BLaER1 (cell line): ENCODE measurements around the gene POU4F3.
"Not testable (repeated sequence)": the region's sequence is repeated elsewhere in the genome, so short reads cannot be mapped to it uniquely, and the experiment has no call there.

ENCODE experiments used
- H3K27ac ChIP-seq: shearing (Covaris generic); formaldehyde crosslinking; 2 replicates; pipeline ENCODE4 v1.8.1; 2022
- H3K27me3 ChIP-seq: shearing (Covaris generic); formaldehyde crosslinking; 2 replicates; pipeline ENCODE4 v1.8.1; 2022
- H3K36me3 ChIP-seq: shearing (Covaris generic); formaldehyde crosslinking; 2 replicates; pipeline ENCODE4 v1.8.1; 2022
- H3K4me1 ChIP-seq: shearing (Covaris generic); formaldehyde crosslinking; 2 replicates; pipeline ENCODE4 v1.8.1; 2022
- H3K4me2 ChIP-seq: shearing (Covaris generic); formaldehyde crosslinking; 2 replicates; pipeline ENCODE4 v1.8.1; 2022
- H3K4me3 ChIP-seq: shearing (Covaris generic); formaldehyde crosslinking; 2 replicates; pipeline ENCODE4 v1.8.1; 2022
- H3K9ac ChIP-seq: shearing (Covaris generic); formaldehyde crosslinking; 2 replicates; pipeline ENCODE4 v1.8.1; 2022
- H3K9me3 ChIP-seq: shearing (Covaris generic); formaldehyde crosslinking; 2 replicates; pipeline ENCODE4 v1.8.1; 2022
- H4K20me1 ChIP-seq: shearing (Covaris generic); formaldehyde crosslinking; 2 replicates; pipeline ENCODE4 v1.8.1; 2022
- Cebpa-rat ChIP-seq: shearing (Covaris generic); IDR thresholded peaks from 2 replicates; pipeline ENCODE4 v1.8.1; 2022

Gene POU4F3, protein sequence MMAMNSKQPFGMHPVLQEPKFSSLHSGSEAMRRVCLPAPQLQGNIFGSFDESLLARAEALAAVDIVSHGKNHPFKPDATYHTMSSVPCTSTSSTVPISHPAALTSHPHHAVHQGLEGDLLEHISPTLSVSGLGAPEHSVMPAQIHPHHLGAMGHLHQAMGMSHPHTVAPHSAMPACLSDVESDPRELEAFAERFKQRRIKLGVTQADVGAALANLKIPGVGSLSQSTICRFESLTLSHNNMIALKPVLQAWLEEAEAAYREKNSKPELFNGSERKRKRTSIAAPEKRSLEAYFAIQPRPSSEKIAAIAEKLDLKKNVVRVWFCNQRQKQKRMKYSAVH

DNA sequence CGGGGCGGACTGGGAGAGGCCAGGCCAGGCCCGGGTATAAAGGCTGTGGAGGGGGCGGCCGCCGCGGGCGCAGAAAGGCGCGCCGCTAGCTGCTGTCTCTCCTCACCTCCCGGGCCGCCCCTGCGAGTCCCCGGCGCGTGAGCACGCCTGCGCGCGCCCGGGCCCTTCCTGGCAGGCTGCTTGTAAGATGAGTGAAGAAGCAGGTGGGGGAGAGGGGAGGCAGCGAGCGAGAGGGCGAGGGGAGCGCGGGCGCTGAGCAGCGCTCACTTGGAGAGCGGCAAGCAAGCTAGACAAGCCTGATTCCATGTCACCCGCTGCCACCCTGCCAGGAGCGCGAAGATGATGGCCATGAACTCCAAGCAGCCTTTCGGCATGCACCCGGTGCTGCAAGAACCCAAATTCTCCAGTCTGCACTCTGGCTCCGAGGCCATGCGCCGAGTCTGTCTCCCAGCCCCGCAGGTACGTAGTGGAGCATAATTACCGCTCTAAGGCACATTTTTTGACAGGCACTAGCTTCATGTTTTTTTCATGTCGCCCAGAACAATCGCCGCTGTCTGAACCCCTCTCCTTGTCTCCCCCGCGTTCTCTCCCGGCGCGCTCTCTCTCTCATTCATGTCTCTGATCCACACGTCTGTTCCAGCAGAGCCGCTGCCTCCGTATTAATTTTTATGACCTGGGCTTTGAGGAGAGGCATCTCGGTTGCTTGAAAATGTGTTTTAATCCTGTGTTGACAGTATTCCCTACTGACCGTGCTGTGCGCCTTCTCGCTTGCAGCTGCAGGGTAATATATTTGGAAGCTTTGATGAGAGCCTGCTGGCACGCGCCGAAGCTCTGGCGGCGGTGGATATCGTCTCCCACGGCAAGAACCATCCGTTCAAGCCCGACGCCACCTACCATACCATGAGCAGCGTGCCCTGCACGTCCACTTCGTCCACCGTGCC, at the start of gene POU4F3:
POU4F3 (plus strand) TSS at position 66 of the 941 bp plus-strand sequence; CDS start at position 340, 274 bp downstream.
- Histone ChIP-seq H4K20me1 (no peaks in the 10 kb centered on the region; the same call in 1 of the 2 replicates), H3K27ac (no peak within 1 kb of the TSS), H3K4me2 (no peak within 1 kb of the TSS), H3K36me3 (no peaks in the 10 kb centered on the region), H3K27me3 (peaks cover 76% of the 10 kb centered on the region), H3K9ac (no peak within 1 kb of the TSS), H3K4me1 (no peaks in the 10 kb centered on the region), H3K9me3 (peaks cover 34% of the 10 kb centered on the region), H3K4me3 (no peak within 1 kb of the TSS)
- TF ChIP-seq Cebpa-rat = no peak

DNA sequence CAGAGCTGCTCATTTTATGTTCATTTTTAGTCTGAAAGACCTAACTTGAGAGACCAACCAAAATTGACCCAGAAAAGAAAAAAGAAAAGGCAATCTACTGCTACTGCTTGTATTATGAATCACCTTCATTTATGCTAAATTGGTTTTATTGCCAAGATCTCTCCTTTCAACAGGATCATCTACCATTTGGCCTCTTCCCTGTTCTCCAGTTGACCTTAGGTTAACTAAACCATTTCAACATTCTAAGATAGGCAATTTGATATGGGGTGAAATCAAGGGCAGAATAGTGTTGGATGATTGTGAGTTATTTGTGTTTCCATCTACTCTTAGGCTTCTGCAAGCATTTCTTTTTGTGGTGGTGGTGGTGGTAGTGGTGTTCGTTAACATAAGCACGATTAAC, 48.3 kb upstream of the POU4F3 start:
- H3K4me2 ChIP-seq = no peak overlapping the region

DNA sequence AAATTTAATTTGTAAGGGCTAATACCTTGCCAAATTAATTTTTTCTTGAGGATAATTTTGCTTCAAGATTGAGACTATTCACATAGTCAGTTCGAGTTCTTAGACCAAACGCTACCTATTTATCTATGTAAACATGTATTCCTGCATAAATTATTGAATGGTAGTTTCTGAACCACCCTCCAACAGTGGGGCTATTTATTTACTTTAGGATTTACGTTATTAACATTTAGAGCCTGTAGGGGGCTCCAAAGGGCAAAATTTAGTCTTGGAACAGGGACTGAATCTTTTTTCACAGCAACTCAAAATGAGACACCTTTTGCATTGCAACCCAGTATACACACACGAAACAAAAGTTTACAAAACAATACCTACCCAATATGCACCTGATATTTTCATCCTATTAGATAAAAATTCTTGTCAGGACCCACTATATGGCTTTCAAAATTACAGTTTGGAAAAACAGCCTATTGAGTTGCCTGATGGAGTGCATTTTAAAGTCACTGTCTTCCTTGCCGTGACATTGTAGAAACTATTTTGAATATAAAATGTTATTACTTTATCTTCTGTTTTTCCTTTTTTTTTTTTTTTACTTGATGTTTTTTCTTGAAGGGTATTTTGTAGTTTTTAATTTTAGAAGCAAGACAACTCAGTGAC, 47.1 kb upstream of the POU4F3 start:
- no peaks in the 10 kb centered on the region for H3K9me3 ChIP-seq
- H3K36me3 ChIP-seq = peaks cover 6% of the 10 kb centered on the region; the same call in 1 of the 2 replicates
- no peak overlapping the region for H3K9ac ChIP-seq
- H3K4me1 ChIP-seq = peaks cover 6% of the 10 kb centered on the region; the same call in 1 of the 2 replicates
- H3K27ac ChIP-seq = no peak overlapping the region
- H3K27me3 ChIP-seq = no peaks in the 10 kb centered on the region
- no peaks in the 10 kb centered on the region for H4K20me1 ChIP-seq
- no peak overlapping the region for H3K4me3 ChIP-seq
- no peak overlapping the region for H3K4me2 ChIP-seq
- TF ChIP-seq Cebpa-rat = no peak

More for the DNA sequence above, 48.3 kb upstream of the POU4F3 start:
- no peak overlapping the region for H3K27ac ChIP-seq
- H3K27me3 ChIP-seq = no peaks in the 10 kb centered on the region
- H3K9me3 ChIP-seq = no peaks in the 10 kb centered on the region
- H3K36me3 ChIP-seq = peaks cover 14% of the 10 kb centered on the region; the same call in 1 of the 2 replicates
- H3K9ac ChIP-seq = no peak overlapping the region
- no peaks in the 10 kb centered on the region for H4K20me1 ChIP-seq
- H3K4me1 ChIP-seq = peaks cover 6% of the 10 kb centered on the region; the same call in 1 of the 2 replicates
- no peak overlapping the region for H3K4me3 ChIP-seq
- no peak for TF ChIP-seq Cebpa-rat

DNA sequence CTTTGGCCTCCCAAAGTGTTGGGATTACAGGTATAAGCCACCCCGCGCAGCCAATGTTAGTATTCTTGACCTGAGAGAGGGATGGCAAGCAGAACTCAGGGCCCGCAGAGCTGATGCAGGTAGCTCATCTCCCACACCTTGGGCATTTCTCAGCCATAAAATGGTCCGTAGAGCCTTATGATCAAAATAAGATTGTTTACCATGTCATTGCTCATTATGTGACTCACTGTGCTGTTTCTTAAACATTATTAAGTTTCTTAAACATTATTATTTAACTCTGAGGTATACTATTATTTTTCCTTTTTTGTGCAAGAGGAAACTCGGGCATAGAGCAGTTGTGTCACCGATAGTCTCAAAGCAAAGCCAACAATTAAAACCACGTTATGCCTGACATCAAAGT, 42.4 kb upstream of the POU4F3 start:
- Histone ChIP-seq H3K36me3 (no peaks in the 10 kb centered on the region), H3K4me1 (peaks cover 2% of the 10 kb centered on the region), H3K9ac (no peak overlapping the region), H4K20me1 (no peaks in the 10 kb centered on the region), H3K27me3 (no peaks in the 10 kb centered on the region), H3K4me3 (no peak overlapping the region), H3K27ac (no peak overlapping the region), H3K4me2 (no peak overlapping the region), H3K9me3 (no peaks in the 10 kb centered on the region)
- no peak for TF ChIP-seq Cebpa-rat

DNA sequence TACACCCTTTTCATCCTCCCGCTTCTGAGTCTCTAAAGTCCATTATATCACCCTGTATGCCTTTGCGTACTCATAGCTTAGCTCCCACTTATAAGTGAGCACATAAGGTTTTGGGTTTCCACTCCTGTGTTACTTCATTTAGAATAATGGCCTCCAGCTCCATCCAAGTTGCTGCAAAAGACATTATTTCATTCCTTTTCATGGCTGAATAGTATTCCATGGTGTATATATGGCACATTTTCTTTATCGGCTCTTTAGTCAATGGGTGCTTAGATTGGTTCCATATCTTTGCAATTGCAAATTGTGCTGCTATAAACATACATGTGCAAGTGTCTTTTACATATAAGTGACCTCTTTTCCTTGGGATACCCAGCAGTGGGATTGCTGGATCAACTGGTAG, 39.7 kb upstream of the POU4F3 start:
- not testable (repeated sequence) for H3K9me3 ChIP-seq, H3K9ac ChIP-seq, H3K4me3 ChIP-seq, H4K20me1 ChIP-seq, H3K27ac ChIP-seq, H3K36me3 ChIP-seq, H3K27me3 ChIP-seq, H3K4me2 ChIP-seq
- peaks cover 23% of the 10 kb centered on the region for H3K4me1 ChIP-seq

DNA sequence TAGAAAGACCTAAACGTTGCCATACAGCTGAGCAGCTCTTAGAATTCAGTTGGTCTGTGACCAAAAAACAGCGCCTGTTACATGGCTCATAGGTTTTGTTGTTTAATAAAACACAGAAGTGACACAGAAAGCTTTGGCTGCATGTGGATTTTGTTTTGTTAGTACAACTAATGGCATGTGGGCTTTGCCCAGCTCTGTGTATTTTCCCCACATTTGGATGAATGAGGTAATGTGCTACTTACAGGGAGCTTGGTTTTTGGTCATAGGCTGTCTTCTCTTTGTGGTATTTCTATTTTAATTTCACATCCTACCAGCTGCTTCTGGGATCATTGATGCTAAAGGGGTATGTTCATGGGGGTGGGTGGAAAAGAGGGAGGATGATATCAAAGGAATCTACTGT, 37.0 kb upstream of the POU4F3 start:
- no peaks in the 10 kb centered on the region for H3K27me3 ChIP-seq
- no peak for TF ChIP-seq Cebpa-rat
- H4K20me1 ChIP-seq = no peaks in the 10 kb centered on the region
- no peak overlapping the region for H3K9ac ChIP-seq
- peaks cover 29% of the 10 kb centered on the region for H3K4me1 ChIP-seq
- no peak overlapping the region for H3K4me3 ChIP-seq
- H3K4me2 ChIP-seq = peak overlapping the region; percentile 38
- H3K36me3 ChIP-seq = no peaks in the 10 kb centered on the region
- no peak overlapping the region for H3K27ac ChIP-seq
- no peaks in the 10 kb centered on the region for H3K9me3 ChIP-seq

DNA sequence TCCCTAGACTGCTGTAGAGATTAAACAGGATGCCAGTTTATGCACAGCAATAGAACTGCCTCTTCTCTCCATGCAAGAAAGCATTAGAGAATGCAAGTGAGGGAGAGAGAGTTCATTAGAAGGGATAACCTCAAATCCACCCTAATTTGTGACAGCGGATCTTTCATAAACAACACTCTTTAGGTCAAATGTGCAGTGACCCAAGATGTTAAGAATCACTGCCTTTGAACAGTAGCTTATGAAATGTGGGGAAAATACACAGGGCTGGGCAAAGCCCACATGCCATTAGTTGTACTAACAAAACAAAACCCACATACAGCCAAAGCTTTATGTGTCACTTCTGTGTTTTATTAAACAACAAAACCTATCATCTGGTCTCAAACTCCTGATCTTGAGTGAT, 36.2 kb upstream of the POU4F3 start:
- H3K27ac ChIP-seq = no peak overlapping the region
- H3K4me3 ChIP-seq = no peak overlapping the region
- TF ChIP-seq Cebpa-rat = no peak
- H4K20me1 ChIP-seq = no peaks in the 10 kb centered on the region
- H3K4me2 ChIP-seq = no peak overlapping the region
- no peaks in the 10 kb centered on the region for H3K9me3 ChIP-seq
- H3K36me3 ChIP-seq = no peaks in the 10 kb centered on the region
- H3K27me3 ChIP-seq = no peaks in the 10 kb centered on the region
- H3K9ac ChIP-seq = no peak overlapping the region
- peaks cover 29% of the 10 kb centered on the region for H3K4me1 ChIP-seq

DNA sequence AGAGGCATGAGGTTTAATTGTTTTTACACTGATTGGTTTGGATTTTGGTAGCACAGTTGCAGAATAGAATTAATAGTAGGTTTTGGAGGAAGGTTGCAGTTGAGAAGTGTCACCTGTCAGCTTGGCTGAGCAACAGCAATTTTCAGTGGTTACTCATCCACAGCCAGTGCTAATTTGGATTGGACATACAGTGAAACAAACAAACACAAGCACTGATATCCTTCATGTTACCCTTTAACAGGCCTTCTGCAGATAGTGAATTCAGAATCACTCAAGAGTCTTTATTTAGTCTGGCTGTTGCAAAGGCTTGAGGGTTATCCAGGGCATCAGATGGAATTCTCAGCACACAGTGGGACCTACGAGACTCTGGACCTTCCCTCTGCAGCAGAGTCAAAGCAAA, 31.8 kb upstream of the POU4F3 start:
- no peak for TF ChIP-seq Cebpa-rat

DNA sequence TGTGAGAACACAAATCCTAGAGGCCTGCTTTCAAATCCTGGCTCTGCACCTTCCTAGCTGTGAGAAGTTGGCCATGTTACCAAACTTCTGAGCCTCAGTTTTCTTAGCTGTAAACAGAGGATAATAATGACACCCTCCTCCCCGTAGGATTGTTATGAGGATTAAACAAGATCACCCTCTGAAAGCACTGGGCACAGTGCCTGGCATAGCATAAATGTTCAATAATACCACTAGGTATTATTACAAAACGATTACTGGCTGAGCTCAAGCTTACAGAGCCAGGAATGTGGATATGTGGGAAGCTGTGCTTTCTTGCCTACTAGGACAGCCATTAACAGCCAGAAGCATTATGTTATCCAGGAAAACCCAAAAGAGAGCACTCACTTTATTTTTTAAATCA, 30.8 kb upstream of the POU4F3 start:
- peaks cover 19% of the 10 kb centered on the region for H3K4me1 ChIP-seq
- no peak overlapping the region for H3K4me2 ChIP-seq
- no peak overlapping the region for H3K4me3 ChIP-seq
- H4K20me1 ChIP-seq = no peaks in the 10 kb centered on the region
- no peaks in the 10 kb centered on the region for H3K27me3 ChIP-seq
- H3K36me3 ChIP-seq = no peaks in the 10 kb centered on the region
- H3K27ac ChIP-seq = no peak overlapping the region
- TF ChIP-seq Cebpa-rat = no peak
- no peaks in the 10 kb centered on the region for H3K9me3 ChIP-seq
- H3K9ac ChIP-seq = no peak overlapping the region

More for the DNA sequence above, 31.8 kb upstream of the POU4F3 start:
- H3K4me3 ChIP-seq = no peak overlapping the region
- no peak overlapping the region for H3K27ac ChIP-seq
- H3K9ac ChIP-seq = no peak overlapping the region
- peaks cover 22% of the 10 kb centered on the region for H3K4me1 ChIP-seq
- no peaks in the 10 kb centered on the region for H3K36me3 ChIP-seq
- no peak overlapping the region for H3K4me2 ChIP-seq
- no peaks in the 10 kb centered on the region for H3K27me3 ChIP-seq
- H4K20me1 ChIP-seq = no peaks in the 10 kb centered on the region
- no peaks in the 10 kb centered on the region for H3K9me3 ChIP-seq
